MCF 10A (cell line): ENCODE data around the gene BRSK2. TPM values are rescaled to one million over a fixed set of nuclear protein-coding genes. Genes with fewer than 3 reads are reported as not detected.

Experiments used
- BruUV-seq: library from RNA; stranded (reverse); fragments of 400-500 nt; replicated peaks from 2 replicates; lab custom pipeline; 2021; lab: Mats Ljungman, UMichigan
- CTCF ChIA-PET: fragments of 300-600 bp; sonication (Branson Sonifier 250); formaldehyde crosslinking; extraction: SDS; loops from one replicate; lab custom pipeline; 2021; ENCODE audit warnings: antibody characterized with exemption, inconsistent platforms; lab: Yijun Ruan, JAX
- POLR2A ChIA-PET: fragments of 300-600, 350-650 bp; sonication (Branson Sonifier 250); formaldehyde crosslinking; extraction: SDS; loops from one replicate; lab custom pipeline; 2020; ENCODE audit warnings: antibody characterized with exemption, inconsistent platforms; lab: Yijun Ruan, JAX
- DNase-seq: peaks from one replicate; pipeline ENCODE4 v3.0.0-alpha.2; 2018; ENCODE audit not compliant: unreplicated experiment
- H3K27ac Mint-ChIP-seq: one replicate; pipeline ENCODE4 v1.8.0; 2022; ENCODE audit warnings: mild to moderate bottlenecking, low read depth, mixed read lengths; ENCODE audit not compliant: unreplicated experiment
- H3K27me3 Mint-ChIP-seq: one replicate; pipeline ENCODE4 v1.8.0; 2022; ENCODE audit warnings: mixed read lengths; ENCODE audit not compliant: insufficient read depth, unreplicated experiment
- H3K36me3 Mint-ChIP-seq: one replicate; pipeline ENCODE4 v1.8.0; 2022; ENCODE audit warnings: mild to moderate bottlenecking, moderate library complexity, mixed read lengths; ENCODE audit not compliant: insufficient read depth, unreplicated experiment
- H3K4me1 Mint-ChIP-seq: one replicate; pipeline ENCODE4 v1.8.0; 2022; ENCODE audit warnings: mixed read lengths; ENCODE audit not compliant: insufficient read depth, unreplicated experiment
- H3K4me3 Mint-ChIP-seq: one replicate; pipeline ENCODE4 v1.8.0; 2022; ENCODE audit warnings: mild to moderate bottlenecking, moderate library complexity, mixed read lengths; ENCODE audit not compliant: unreplicated experiment
- H3K9me3 Mint-ChIP-seq: one replicate; pipeline ENCODE4 v1.8.0; 2022; ENCODE audit warnings: mixed read lengths; ENCODE audit not compliant: unreplicated experiment
- intact Hi-C: fragments of 100-400 bp; cut with micrococcal nuclease; formaldehyde crosslinking; loops from 2 replicates; pipeline ENCODE4 v1.14.1; 2022
- total RNA-seq: library from RNA; stranded (reverse); gene quantifications from 2 replicates; pipeline ENCODE4 v1.2.3, GENCODE V29; 2022
- TF ChIP-seq, protein P1 (sequence below): fragments of 200-600 bp; IDR thresholded peaks from one replicate; pipeline ENCODE4 v1.8.0; 2022; ENCODE audit warnings: antibody characterized with exemption, mild to moderate bottlenecking; ENCODE audit not compliant: unreplicated experiment

Gene BRSK2
- total RNA-seq, 1 experiment from 2014 or later: 0.44 TPM

DNA sequence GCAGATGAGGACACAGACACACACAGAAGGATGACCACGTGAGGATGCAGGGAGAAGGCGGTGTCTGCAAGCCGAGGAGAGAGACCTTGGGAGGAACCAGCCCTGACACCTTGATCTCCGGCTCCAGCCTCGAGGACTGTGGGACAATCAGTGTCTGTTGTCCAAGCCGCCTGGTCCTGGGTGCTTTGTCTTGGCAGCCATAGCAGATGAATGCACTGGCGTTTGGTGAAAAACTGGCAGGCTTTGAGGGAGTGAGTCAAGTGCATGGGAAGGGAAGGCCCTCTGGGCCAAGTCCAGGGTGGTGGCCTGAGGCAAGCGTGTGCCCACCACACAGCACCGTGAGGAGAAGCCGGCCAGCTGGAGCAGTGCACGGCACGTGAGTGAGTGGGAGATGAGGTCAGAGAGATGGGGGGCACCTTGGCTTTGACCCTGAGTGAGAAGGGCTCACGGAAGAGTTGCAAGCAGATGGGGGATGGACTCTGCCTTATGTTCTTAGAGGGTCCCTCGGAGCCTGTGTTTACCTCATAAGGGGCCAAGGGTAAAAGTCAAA lies 12.4 kb upstream of the BRSK2 start:
- BruUV-seq: no TSS peak
- no peaks in the 10 kb centered on the region for H3K9me3 Mint-ChIP-seq
- intact Hi-C loops: no loop called here
- no peaks in the 10 kb centered on the region for H3K36me3 Mint-ChIP-seq
- ChIA-PET POLR2A (no interaction called here), CTCF (no interaction called here)
- TF ChIP-seq, protein P1, sequence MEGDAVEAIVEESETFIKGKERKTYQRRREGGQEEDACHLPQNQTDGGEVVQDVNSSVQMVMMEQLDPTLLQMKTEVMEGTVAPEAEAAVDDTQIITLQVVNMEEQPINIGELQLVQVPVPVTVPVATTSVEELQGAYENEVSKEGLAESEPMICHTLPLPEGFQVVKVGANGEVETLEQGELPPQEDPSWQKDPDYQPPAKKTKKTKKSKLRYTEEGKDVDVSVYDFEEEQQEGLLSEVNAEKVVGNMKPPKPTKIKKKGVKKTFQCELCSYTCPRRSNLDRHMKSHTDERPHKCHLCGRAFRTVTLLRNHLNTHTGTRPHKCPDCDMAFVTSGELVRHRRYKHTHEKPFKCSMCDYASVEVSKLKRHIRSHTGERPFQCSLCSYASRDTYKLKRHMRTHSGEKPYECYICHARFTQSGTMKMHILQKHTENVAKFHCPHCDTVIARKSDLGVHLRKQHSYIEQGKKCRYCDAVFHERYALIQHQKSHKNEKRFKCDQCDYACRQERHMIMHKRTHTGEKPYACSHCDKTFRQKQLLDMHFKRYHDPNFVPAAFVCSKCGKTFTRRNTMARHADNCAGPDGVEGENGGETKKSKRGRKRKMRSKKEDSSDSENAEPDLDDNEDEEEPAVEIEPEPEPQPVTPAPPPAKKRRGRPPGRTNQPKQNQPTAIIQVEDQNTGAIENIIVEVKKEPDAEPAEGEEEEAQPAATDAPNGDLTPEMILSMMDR: no peak
- H3K4me1 Mint-ChIP-seq: no peaks in the 10 kb centered on the region
- H3K4me3 Mint-ChIP-seq: no peak overlapping the region
- no peak overlapping the region for H3K27ac Mint-ChIP-seq
- H3K27me3 Mint-ChIP-seq: peaks cover 14% of the 10 kb centered on the region
- DNase-seq: no peak

- CTCF ChIA-PET: interaction anchor here (0.6 kb wide), 1 partner anchor 164 kb away, joined by 4 read pairs; no protein-coding TSS in a partner anchor
- Mint-ChIP-seq H3K9me3 (no peaks in the 10 kb centered on the region), H3K36me3 (no peaks in the 10 kb centered on the region), H3K27ac (no peak overlapping the region), H3K4me1 (no peaks in the 10 kb centered on the region), H3K4me3 (peak overlapping the region; percentile 66), H3K27me3 (no peaks in the 10 kb centered on the region)
- DNase-seq: no peak
- no TSS peak for BruUV-seq
- POLR2A ChIA-PET: no interaction called here
- intact Hi-C loops: loop anchor here (10.0 kb wide), 1 partner anchor 77 kb away; the partner anchor contains the start of gene TOLLIP
- TF ChIP-seq, protein P1: no peak
Observed at GRCh38 chr11:1381793-1382425, 7.8 kb upstream of the BRSK2 start.

- Mint-ChIP-seq H3K27ac (no peak overlapping the region), H3K9me3 (no peaks in the 10 kb centered on the region), H3K27me3 (no peaks in the 10 kb centered on the region), H3K4me3 (peak overlapping the region; percentile 66), H3K4me1 (no peaks in the 10 kb centered on the region), H3K36me3 (peaks cover under 1% of the 10 kb centered on the region)
- no TSS peak for BruUV-seq
- POLR2A ChIA-PET: no interaction called here
- TF ChIP-seq, protein P1: no peak
- no peak for DNase-seq
- CTCF ChIA-PET: no interaction called here
- intact Hi-C loops: loop anchor here (10.0 kb wide), 1 partner anchor 78 kb away; the partner anchor contains the start of gene TOLLIP
Observed at GRCh38 chr11:1382429-1382828, 7.3 kb upstream of the BRSK2 start.

DNA sequence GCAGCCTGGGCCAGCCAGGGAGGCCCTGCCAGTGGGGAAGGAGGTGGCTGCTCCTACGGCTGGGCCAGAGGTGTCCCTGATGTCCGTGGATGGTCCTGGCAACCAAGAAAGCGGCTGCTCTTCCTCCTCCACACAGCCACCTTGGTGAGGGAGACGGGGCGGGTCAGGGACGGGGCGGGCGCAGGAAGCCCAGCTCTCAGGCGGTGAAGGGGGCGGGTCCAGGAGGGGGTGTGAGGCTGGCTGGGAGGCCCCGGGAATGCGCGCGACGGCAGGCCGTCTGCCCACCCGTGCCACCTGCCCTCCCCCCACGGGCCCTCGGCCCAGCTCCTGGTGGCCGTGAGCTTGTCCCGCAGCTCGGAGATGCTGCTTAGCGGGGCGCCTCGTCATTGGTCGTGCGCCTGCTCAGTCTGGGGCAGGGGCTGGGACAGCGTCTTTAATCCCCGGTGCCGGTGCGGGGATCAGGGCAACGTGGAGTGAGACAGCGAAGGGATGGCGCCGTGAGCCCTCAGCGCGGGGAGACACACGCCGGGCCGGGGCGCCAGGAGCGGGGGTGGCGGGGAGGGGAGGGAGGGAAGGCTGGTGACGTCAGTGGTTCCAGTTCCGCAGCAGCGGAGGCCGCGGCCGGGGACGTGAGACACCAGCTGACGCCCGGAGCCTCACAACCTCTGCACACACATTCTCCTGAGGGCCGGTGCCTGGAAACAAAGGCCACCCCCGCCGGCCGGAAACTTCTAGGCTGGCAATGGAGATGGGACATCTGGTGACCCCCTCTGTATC lies 6.7 kb upstream of the BRSK2 start:
- POLR2A ChIA-PET: interaction anchor here (1.7 kb wide), 1 partner anchor 47 kb away, joined by 5 read pairs; no protein-coding TSS in a partner anchor

More for the DNA sequence above, 6.7 kb upstream of the BRSK2 start:
- no TSS peak for BruUV-seq
- no peaks in the 10 kb centered on the region for H3K4me1 Mint-ChIP-seq
- H3K27me3 Mint-ChIP-seq: no peaks in the 10 kb centered on the region
- intact Hi-C loops: loop anchor here (10.0 kb wide), 1 partner anchor 78 kb away; the partner anchor contains the start of gene TOLLIP
- TF ChIP-seq, protein P1: no peak
- CTCF ChIA-PET: interaction anchor here (0.7 kb wide), 1 partner anchor 328 kb away, joined by 4 read pairs; no protein-coding TSS in a partner anchor
- H3K9me3 Mint-ChIP-seq: no peaks in the 10 kb centered on the region
- H3K4me3 Mint-ChIP-seq: peak overlapping the region; percentile 66
- DNase-seq: peak; percentile 54
- no peak overlapping the region for H3K27ac Mint-ChIP-seq
- H3K36me3 Mint-ChIP-seq: peaks cover 6% of the 10 kb centered on the region
